Measurements from ENCODE around the gene GARRE1.

- TF ChIP-seq CTCF (IDR thresholded peaks at IDR 0.05; ENCODE audit: low read length) (no peak), EZH2 (optimal IDR thresholded peaks at IDR 0.05; ENCODE audit: low read depth, low read length) (no peak), EZH2phosphoT487 (IDR thresholded peaks at IDR 0.05; ENCODE audit: low read length) (no peak)
Observed at GRCh38 chr19:34208291-34208884, 46.0 kb upstream of the GARRE1 start.

All from MM.1S (cell line).